H9 (cell line): ENCODE measurements around the gene CHIT1. TPM values are rescaled to one million over a fixed set of nuclear protein-coding genes. Genes with fewer than 3 reads are reported as not detected.

Source experiments
- DNase-seq: peaks from one replicate; pipeline ENCODE4 v3.0.0-alpha.2; 2017
- H2AFZ ChIP-seq: one replicate; pipeline ENCODE4 v1.6.1; 2013; ENCODE audit warnings: mild to moderate bottlenecking, low read length, control low read depth, moderate library complexity
- H2AK5ac ChIP-seq: 2 replicates; pipeline ENCODE4 v1.6.1; 2013; ENCODE audit warnings: low read length, control low read depth, mixed read lengths; ENCODE audit not compliant: insufficient read length
- H2BK120ac ChIP-seq: one replicate; pipeline ENCODE4 v1.6.1; 2013; ENCODE audit warnings: low read depth, mild to moderate bottlenecking, low read length, control low read depth, inconsistent platforms; ENCODE audit not compliant: poor library complexity, severe bottlenecking
- H2BK12ac ChIP-seq: 2 replicates; pipeline ENCODE4 v1.6.1; 2013; ENCODE audit warnings: low read length, control low read depth, mixed read lengths, low read depth; ENCODE audit not compliant: insufficient read length
- H2BK15ac ChIP-seq: 2 replicates; pipeline ENCODE4 v1.6.1; 2013; ENCODE audit warnings: low read depth, low read length, control low read depth
- H2BK20ac ChIP-seq: one replicate; pipeline ENCODE4 v1.6.1; 2013; ENCODE audit warnings: low read depth, mild to moderate bottlenecking, low read length, control low read depth, inconsistent platforms; ENCODE audit not compliant: poor library complexity, severe bottlenecking
- H2BK5ac ChIP-seq: 2 replicates; pipeline ENCODE4 v1.6.1; 2013; ENCODE audit warnings: low read length, control low read depth, mixed read lengths; ENCODE audit not compliant: insufficient read length
- H3K14ac ChIP-seq: 2 replicates; pipeline ENCODE4 v1.6.1; 2013; ENCODE audit warnings: low read length, control low read depth; ENCODE audit not compliant: insufficient read depth
- H3K18ac ChIP-seq: 2 replicates; pipeline ENCODE4 v1.6.1; 2013; ENCODE audit warnings: low read depth, mild to moderate bottlenecking, mixed read lengths, low read length, control low read depth; ENCODE audit not compliant: insufficient read length
- H3K23ac ChIP-seq: 2 replicates; pipeline ENCODE4 v1.6.1; 2013; ENCODE audit warnings: low read length, control low read depth, mixed read lengths, low read depth; ENCODE audit not compliant: insufficient read length
- H3K23me2 ChIP-seq: 2 replicates; pipeline ENCODE4 v1.6.1; 2013; ENCODE audit warnings: low read depth, mild to moderate bottlenecking, mixed read lengths, low read length, control low read depth; ENCODE audit not compliant: insufficient read length, poor library complexity, severe bottlenecking
- H3K27ac ChIP-seq: 2 replicates; pipeline ENCODE4 v1.5.1; 2013; ENCODE audit warnings: low read length, control low read depth, mixed read lengths, low read depth; ENCODE audit not compliant: insufficient read length
- H3K27me3 ChIP-seq: 2 replicates; pipeline ENCODE4 v1.6.1; 2013; ENCODE audit warnings: low read length, control low read depth, inconsistent platforms; ENCODE audit not compliant: insufficient read depth
- H3K4ac ChIP-seq: 2 replicates; pipeline ENCODE4 v1.6.1; 2013; ENCODE audit warnings: low read depth, mild to moderate bottlenecking, control low read depth, inconsistent platforms, low read length, moderate library complexity
- H3K4me1 ChIP-seq: 2 replicates; pipeline ENCODE4 v1.6.1; 2013; ENCODE audit warnings: low read length, control low read depth, inconsistent platforms; ENCODE audit not compliant: insufficient read depth
- H3K4me2 ChIP-seq: 2 replicates; pipeline ENCODE4 v1.6.1; 2013; ENCODE audit warnings: low read length, control low read depth, mixed read lengths; ENCODE audit not compliant: insufficient read length, insufficient read depth
- H3K56ac ChIP-seq: 2 replicates; pipeline ENCODE4 v1.6.1; 2013; ENCODE audit warnings: low read depth, mild to moderate bottlenecking, mixed read lengths, low read length, control low read depth; ENCODE audit not compliant: insufficient read length
- H3K79me1 ChIP-seq: 2 replicates; pipeline ENCODE4 v1.6.1; 2013; ENCODE audit warnings: low read depth, mild to moderate bottlenecking, moderate library complexity, low read length, control low read depth, inconsistent platforms; ENCODE audit not compliant: insufficient read depth, poor library complexity, severe bottlenecking
- H3K79me2 ChIP-seq: 2 replicates; pipeline ENCODE4 v1.6.1; 2013; ENCODE audit warnings: low read length, control low read depth, inconsistent platforms; ENCODE audit not compliant: insufficient read depth
- H3K9ac ChIP-seq: 2 replicates; pipeline ENCODE4 v1.6.1; 2013; ENCODE audit warnings: low read length, control low read depth, mixed read lengths; ENCODE audit not compliant: insufficient read length; ENCODE audit errors: extremely low read depth
- H3K9me3 ChIP-seq: one replicate; pipeline ENCODE4 v1.6.1; 2013; ENCODE audit warnings: low read depth, low read length, inconsistent platforms; ENCODE audit not compliant: control insufficient read depth
- H3T11ph ChIP-seq: one replicate; pipeline ENCODE4 v1.6.1; 2013; ENCODE audit warnings: mild to moderate bottlenecking, low read length, control low read depth, inconsistent platforms
- H4K20me1 ChIP-seq: one replicate; pipeline ENCODE4 v1.6.1; 2013; ENCODE audit not compliant: control insufficient read depth, insufficient read length, insufficient read depth
- H4K5ac ChIP-seq: 2 replicates; pipeline ENCODE4 v1.6.1; 2013; ENCODE audit warnings: low read depth, mild to moderate bottlenecking, mixed read lengths, low read length, control low read depth; ENCODE audit not compliant: insufficient read length
- H4K8ac ChIP-seq: replicated peaks from 2 replicates; pipeline ENCODE4 v1.6.1; 2013; ENCODE audit warnings: low read length, control low read depth, mixed read lengths, low read depth; ENCODE audit not compliant: insufficient read length
- H4K91ac ChIP-seq: 2 replicates; pipeline ENCODE4 v1.6.1; 2013; ENCODE audit warnings: low read depth, mild to moderate bottlenecking, moderate library complexity, mixed read lengths, low read length, control low read depth; ENCODE audit not compliant: insufficient read length
- H3K27ac Mint-ChIP-seq, 3 experiments: 2 replicates in 2 of 3; 3 replicates in 1 of 3; pipeline ENCODE4 v1.8.0; 2020 to 2021; ENCODE audit warnings: mixed read lengths in 3 of 3, mild to moderate bottlenecking in 1 of 3, moderate library complexity in 1 of 3
- H3K27me3 Mint-ChIP-seq: 2 replicates; pipeline ENCODE4 v1.8.0; 2021; ENCODE audit warnings: low read depth, mild to moderate bottlenecking, moderate library complexity, mixed read lengths
- H3K36me3 Mint-ChIP-seq, 3 experiments: 2 replicates in 2 of 3; 3 replicates in 1 of 3; pipeline ENCODE4 v1.8.0; 2020 to 2021; ENCODE audit warnings: low read depth in 3 of 3, mixed read lengths in 3 of 3; ENCODE audit not compliant: insufficient read depth in 1 of 3
- H3K4me1 Mint-ChIP-seq, 2 experiments: 2 replicates each; pipeline ENCODE4 v1.8.0; 2020; ENCODE audit warnings: mixed read lengths in 2 of 2
- H3K4me3 Mint-ChIP-seq, 2 experiments: 2 replicates in 1 of 2; 3 replicates in 1 of 2; pipeline ENCODE4 v1.8.0; 2020 to 2021; ENCODE audit warnings: mild to moderate bottlenecking in 2 of 2, mixed read lengths in 2 of 2, moderate library complexity in 1 of 2
- H3K9me3 Mint-ChIP-seq, 2 experiments: 2 replicates in 1 of 2; 3 replicates in 1 of 2; pipeline ENCODE4 v1.8.0; 2020; ENCODE audit warnings: mild to moderate bottlenecking in 2 of 2, mixed read lengths in 2 of 2, moderate library complexity in 1 of 2
- CTCF ChIP-seq: fragments of 200-600 bp; sonication (generic); conservative IDR thresholded peaks from 3 replicates; pipeline ENCODE4 v1.8.0; 2021; ENCODE audit warnings: antibody characterized with exemption, mild to moderate bottlenecking
- WGBS: extraction: QIAGEN DNeasy Blood & Tissue Kit; methylation state at CpG from one replicate; pipeline ENCODE4 v1.1.7; 2013; ENCODE audit warnings: missing lambda C conversion rate, low lambda C conversion rate, mixed read lengths; ENCODE audit not compliant: insufficient read length; ENCODE audit errors: extremely low coverage; 5-methylcytosine and 5-hydroxymethylcytosine counted together
- total RNA-seq: library from RNA; stranded (reverse); gene quantifications from 2 replicates; pipeline ENCODE4 v1.2.1, GENCODE V29; 2021

The CHIT1 gene
- total RNA-seq, 1 experiment from 2014 or later, result not detected

DNA sequence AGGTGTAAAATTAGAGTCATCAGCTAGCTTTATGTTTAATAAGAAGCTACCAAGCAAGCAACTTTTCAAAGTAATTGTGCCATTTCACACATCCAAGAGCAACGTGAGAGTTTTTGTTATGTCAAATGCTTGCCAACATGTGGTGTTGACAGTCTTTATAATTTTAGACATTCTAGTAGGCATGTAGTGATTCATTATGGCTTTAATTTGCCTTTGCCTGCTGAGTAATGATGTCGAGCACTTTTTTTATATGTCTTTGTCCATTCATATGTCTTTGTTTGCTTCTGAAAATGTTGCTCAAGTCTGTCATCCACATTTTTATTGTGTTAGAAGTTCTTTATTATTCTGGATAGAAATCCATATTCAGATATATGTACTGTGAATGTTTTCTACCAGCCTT, 21.4 kb upstream of the CHIT1 start:
- Histone ChIP-seq H3K23me2 (no peaks in the 10 kb centered on the region), H2AFZ (no peak overlapping the region), H3T11ph (no peak overlapping the region), H3K4ac (no peak overlapping the region), H3K56ac (no peak overlapping the region), H3K27ac (no peak overlapping the region), H3K23ac (no peak overlapping the region), H2BK5ac (no peak overlapping the region), H3K14ac (no peak overlapping the region), H3K79me2 (peaks cover 2% of the 10 kb centered on the region; the same call in 1 of the 2 replicates), H2BK12ac (no peak overlapping the region), H3K18ac (no peak overlapping the region), H2BK120ac (no peak overlapping the region), H4K91ac (no peak overlapping the region), H3K9me3 (no peaks in the 10 kb centered on the region), H3K79me1 (no peaks in the 10 kb centered on the region), H3K9ac (no peak overlapping the region), H2BK15ac (no peak overlapping the region), H4K5ac (no peak overlapping the region), H3K27me3 (no peaks in the 10 kb centered on the region), H2AK5ac (no peak overlapping the region), H2BK20ac (no peak overlapping the region), H4K8ac (no peak overlapping the region), H3K4me1 (no peaks in the 10 kb centered on the region), H4K20me1 (no peaks in the 10 kb centered on the region), H3K4me2 (no peak overlapping the region)
- no peaks in the 10 kb centered on the region for H3K4me1 Mint-ChIP-seq
- DNase-seq, result no peak
- H3K27me3 Mint-ChIP-seq, result peaks cover 41% of the 10 kb centered on the region
- H3K27ac Mint-ChIP-seq, result no peak overlapping the region
- no CpG with 5 or more reads among the region's 2 CpGs for WGBS
- no peak for TF ChIP-seq CTCF
- peaks cover 4 to 9% of the 10 kb centered on the region in 2 experiments for H3K9me3 Mint-ChIP-seq
- no peak overlapping the region for H3K4me3 Mint-ChIP-seq
- H3K36me3 Mint-ChIP-seq, result peaks cover 0 to 2% (median 2%) of the 10 kb centered on the region in 3 experiments; a peak in 2 of 7 replicates
